NCI-H1105 (cell line): ENCODE data around the gene CASTOR1.

Experiments used
- DNase-seq: peaks from one replicate; lab custom pipeline; 2025; lab: John Stamatoyannopoulos, UW

Gene CASTOR1

DNA sequence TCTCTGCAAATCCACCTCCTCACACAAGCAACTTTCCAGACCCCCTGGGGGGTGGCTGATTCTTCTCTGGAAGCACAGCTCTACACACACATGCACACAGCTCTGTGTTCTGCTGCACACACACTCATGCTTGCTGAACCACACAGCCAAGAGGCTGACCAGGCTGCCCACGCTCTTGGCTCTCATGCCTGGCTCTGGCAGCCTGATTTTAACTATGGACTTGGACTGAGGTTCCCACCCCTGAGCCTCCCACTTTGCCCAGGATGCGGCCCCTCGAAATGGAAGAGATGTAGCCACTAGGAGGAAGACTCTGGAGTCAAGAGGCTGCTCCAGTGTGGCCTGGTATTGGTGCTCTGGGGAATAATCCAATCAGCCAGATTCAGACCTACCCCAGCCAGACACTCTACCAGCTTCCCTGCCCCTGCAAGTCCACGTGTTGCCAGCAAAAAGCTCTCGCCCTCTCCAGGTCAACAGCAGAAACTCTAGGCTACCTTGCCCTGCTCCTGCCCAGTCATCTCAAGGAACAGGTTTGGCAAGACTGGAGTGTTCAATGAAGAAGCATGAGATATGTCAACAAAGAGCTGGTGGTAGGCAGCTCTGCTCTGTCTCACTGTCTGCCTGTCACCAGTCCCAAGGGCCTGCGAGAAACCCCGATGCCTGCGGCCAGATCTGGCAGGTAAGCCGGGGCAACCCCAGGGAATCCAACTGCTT lies 8.8 kb upstream of the CASTOR1 start:
- DNase-seq = no peak

DNA sequence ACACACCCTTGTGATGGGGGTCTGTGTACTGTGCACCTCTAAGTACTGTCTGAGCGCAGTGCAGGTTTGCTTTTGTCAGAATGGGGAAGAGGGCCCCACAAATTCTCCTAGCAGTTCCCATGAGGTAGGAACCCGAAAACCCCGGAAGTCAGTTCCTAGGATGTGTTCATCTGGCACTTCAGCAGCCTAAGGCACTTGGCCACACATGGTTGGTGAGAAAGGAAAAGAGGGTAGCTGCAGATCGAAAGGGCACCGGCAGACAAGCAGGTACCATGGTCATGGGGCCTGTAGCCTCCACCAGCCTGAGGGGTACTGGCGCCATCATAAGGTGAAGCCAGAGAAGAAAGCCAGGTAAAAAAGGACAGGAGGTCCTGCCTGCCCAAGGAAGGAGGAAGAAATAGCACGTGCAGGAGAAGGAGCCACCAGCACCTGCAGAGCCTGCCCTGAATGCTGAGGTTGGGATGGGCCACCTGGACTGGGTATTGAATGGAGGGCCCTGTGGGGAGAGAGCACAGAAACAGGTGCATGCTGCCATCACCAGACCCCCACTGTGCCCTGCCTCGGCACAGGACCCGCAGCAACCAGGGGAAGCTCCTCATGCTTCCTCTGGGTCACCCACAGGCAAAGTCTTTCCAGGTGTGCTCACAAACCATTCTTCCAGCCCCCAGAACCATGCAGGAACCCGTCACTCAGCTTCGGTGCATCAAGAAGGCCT lies 8.1 kb upstream of the CASTOR1 start:
- no peak for DNase-seq

DNA sequence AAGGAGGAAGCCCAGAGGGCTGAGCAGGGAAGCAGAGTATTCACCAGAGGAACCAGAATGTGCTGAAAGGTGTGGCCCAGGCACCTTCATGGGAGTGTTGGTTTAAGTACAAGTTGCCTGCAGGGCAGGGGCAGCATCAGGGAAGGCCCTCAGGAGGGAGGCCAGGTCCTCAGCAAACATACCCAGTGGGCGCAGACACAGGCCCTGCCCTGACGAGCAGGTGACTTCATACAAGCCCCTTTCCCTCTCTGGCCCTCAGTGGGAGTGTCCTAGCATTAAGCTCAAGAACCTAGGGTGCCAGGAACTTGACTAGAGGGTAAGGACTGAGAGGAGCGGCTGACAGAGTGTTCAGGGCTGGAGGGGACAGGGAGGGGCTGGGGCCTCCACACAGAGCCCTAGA lies 7.5 kb upstream of the CASTOR1 start:
- DNase-seq = no peak

DNA sequence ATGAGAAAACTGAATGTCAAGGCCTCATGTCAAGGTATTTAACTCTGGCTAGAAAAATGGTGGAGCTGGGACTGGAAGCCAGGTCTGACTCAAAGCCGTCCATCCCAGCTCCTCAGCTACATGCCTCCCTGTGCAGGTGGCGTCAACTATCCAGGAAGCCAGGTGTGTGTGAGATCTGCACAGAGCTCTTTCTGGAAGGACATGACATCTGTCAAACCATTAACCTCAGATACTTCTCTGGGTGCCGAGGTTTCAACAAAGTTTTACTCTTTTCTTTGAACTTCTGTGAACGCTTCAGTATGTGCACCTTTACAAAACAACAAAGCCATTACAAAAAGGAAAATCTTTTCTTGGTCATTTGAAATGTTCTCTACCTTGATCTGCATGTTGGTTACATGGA lies 7.0 kb upstream of the CASTOR1 start:
- DNase-seq = no peak

DNA sequence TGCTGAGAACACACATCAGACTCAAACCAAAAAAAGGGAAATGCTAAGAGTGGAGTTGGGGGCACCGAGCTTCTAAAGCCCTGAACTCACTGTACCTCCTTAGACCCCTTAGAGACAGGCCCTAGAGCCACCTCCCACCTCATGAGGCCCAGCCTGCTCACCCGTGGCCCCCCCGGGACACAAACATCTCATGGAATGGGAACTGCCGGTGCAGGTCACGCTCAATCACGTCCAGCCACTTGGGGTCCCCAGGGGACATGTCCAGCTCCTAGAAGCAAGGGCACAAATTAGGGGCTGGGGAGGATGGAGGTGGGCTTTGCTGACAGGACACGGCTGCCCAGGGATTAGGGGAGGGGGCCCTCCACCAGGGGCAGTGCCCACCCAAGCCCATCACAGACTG lies 6.3 kb upstream of the CASTOR1 start:
- DNase-seq = no peak

DNA sequence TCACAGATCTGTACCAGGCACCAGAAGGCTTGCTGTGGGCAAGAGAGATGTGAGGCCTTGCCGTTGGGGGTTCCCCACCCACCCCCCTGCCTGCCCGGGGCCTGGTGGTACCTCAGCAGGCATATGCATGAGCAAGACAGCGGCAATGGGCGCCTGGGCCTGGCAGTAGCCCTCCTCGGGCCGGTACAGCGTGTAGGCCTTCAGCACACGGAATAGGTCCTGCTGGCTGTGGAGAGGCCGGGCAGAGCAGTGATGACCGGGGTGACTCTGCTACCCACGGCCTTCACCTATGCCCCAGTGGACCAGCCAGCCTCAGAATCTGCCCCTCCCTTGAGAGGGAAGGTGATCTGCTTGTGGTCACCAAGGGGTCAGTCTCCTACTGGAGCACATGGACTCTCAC lies 5.5 kb upstream of the CASTOR1 start:
- DNase-seq = no peak

DNA sequence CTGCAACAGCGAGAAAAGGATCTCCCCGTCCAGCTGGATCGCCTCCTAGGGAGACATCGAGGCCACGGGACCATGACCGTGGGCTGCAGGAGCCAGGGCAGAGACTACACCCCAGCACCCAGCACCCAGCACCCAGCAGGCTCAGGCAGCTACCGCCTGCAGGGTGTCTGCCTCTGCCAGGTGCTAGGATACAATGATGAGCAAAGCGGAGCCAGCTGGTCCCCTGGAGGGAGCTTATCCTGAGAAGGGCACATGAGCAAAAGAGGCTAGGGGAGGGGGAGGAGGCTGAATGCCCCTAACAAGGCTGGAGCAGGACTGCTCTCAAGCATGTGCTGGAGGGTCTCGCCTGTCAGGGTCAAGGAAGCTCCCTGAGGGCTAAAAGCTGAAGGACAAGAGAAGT lies 4.8 kb upstream of the CASTOR1 start:
- no peak for DNase-seq

DNA sequence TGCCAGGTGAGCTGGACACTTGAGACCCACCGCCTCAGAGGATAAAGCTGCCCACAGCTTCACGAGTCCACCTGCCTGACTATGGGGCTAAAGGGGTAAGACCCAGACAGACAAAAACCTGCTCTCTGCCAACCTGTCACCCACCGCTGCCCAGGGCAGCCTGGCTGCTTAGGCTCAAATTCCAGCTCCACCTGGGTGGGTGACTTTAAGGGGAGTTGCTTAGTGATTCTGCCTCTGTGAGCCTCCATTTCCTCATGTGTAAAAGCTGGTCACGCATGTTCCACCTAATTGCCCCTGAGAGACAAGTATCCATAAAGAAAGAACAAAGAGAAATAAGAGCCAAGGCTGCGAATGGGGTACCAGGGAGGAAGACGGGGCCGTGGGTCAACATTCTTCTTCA lies 3.7 kb upstream of the CASTOR1 start:
- no peak for DNase-seq

DNA sequence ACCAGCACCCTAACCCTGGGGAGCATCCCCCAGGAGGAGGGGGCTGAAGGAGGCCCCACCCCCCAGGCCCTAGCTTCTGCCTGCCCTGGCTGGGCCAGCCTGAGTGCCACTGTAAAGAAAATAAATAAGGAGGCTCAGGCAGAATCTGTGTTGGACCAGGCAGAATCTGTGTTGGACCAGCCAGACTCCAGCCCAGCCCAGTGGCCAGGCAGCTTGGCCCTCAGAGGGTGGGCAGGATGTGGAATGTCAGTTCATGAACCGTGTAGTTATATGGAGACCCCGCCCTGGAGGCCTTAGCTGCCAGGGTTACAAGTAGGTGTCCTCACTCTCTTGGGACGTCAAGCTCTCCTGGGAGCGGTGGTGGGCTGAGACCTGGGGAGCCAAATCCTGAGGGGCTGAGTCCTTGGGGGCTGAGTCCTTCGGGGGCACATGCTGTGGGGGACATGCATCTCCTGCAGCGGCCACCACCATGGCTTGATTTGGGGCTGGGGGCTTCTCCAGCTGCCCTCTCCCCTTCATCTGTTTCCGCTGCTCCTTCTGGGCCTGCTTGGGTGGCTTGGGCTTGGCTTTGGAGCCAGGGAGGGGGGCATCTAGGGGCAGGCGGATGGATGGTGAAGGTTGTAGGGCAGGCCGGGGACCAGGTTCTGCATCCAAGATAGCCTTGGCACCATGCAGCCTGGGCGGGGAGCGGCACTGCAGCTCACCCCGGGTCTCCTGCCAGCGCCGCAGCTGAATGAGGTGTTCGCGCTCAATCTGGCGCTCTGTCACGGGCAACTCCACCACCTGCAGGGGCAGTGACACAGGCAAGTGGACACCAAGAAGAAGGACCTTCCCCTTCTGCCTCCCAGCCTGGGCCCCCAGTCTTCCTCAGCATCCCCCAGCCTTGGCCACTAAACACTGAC lies 3.0 kb upstream of the CASTOR1 start:
- no peak for DNase-seq

DNA sequence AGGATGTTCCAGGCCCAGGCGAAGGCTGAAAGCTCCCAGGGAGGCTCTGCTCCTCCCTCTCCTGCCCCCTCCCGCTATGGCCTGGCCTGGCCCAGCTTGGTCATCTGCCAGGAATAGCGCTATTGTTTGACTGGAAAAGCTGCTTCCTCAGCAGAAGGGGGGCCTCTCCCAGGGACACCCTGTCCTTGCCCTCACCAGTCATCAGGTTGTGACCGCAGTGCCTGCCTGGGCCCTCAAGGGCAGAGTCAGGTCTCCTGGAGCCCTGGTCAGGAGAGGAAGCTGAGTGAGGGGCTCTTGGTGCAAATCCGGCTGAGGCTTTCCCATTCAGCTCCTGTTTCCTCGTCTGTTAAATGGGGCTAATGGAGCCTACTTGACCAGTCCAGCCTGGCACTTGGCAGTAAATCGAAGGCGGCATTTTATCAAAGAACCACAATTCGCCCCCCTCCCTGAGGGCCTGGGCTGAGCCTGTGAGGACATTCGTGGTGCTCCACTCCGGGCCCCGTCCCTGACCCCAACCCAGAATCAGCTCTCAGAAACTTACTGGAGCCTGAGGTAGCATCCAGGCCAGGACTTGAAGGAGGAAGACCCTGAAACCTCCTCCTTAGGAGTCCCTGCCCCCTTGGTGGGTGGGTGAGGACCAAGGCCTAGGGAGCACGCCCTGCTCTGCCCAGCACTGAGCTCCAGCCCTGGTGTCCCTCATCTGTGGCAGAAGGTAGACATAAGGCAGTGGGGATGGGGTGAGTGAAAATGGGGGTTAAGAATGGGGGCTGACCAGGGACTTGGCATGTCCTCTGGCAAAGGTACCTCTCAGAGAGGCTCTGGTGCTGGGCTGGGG lies 2.0 kb upstream of the CASTOR1 start:
- DNase-seq = no peak

DNA sequence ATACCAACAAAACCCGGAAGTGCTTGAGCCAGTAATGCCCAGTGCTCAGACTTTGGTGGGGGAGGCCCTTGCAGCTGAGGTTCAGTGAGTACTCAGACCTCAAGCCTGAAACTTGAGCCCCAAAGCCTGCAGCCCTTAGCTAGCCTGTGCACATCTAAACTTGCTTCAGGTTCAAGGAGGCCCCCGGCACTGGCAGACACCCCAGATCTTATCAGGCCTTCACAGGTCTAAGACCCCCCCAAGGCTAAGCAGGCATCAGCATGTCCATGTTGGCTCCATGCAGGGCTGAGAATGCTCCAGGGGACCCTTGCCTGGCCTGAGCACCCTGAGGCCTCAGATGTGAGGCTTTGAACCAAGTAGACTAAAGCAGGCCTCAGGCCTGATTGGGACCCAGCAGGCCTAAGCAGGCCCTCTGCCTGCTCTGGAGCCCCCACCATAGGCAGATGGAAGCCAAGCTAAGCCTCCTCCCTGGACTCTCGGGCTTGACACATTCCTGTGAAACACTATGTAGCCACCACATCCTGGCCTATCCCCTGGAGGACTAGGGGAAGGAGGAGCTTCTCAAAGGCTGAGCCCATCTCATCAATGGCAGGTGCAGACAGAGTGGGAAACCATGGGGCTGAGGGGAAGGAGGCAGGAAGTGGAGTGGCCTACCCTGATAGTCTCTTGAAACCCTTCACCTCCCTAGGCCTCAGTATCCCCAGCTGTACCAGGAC lies 1.2 kb upstream of the CASTOR1 start:
- DNase-seq = no peak

DNA sequence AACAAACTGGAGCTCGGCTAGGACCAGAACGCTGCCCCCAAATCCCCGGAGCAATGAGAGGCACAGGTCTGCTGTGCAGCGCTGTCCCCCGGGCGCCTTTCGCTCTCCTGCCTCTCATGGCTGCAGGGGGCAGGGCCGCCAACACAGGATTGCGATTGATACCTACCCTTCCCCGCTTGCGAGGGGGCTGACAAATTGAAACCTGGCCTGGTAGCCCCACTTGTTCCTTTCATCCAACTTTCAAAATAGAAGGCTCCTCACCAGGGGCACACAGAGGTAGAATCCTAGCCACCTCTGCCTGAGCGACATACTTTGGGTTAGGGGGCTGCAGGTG lies 642 bp upstream of the CASTOR1 start:
- no peak for DNase-seq

DNA sequence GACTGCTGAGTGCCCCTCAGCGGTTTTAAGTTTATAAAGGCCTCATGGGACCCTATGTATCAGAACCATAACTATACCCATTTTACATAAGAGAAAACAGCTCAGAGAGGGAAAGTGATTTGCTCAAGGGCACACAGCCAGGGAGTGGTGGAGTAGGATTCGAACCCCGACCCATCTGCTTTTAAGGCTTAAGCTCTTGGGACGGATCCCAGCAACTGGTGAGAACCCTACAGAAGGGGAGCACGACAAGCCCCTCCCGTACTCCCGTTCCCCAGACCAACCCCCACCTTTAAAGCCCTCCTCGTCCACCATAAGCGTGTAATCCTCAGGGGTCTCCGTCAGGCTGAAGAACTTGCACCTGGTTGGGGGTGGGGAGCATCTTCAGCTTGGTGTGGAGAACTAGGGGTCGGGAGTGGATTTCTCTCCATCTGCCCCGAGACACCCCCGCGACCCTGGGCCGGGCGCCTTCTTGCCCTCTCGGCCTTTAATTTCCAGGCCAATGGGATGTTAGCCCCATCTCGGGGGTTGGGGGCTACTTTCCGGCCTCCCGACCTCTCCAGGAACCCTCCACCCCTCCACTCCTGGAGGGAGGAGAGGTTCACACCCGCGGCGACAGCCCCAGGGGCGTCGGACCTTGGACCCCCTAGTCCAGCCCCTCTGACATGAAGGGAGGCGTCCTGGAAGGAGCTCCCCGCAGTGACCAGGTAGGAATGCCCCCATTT lies 725 bp downstream of the CASTOR1 start:
- no peak for DNase-seq

DNA sequence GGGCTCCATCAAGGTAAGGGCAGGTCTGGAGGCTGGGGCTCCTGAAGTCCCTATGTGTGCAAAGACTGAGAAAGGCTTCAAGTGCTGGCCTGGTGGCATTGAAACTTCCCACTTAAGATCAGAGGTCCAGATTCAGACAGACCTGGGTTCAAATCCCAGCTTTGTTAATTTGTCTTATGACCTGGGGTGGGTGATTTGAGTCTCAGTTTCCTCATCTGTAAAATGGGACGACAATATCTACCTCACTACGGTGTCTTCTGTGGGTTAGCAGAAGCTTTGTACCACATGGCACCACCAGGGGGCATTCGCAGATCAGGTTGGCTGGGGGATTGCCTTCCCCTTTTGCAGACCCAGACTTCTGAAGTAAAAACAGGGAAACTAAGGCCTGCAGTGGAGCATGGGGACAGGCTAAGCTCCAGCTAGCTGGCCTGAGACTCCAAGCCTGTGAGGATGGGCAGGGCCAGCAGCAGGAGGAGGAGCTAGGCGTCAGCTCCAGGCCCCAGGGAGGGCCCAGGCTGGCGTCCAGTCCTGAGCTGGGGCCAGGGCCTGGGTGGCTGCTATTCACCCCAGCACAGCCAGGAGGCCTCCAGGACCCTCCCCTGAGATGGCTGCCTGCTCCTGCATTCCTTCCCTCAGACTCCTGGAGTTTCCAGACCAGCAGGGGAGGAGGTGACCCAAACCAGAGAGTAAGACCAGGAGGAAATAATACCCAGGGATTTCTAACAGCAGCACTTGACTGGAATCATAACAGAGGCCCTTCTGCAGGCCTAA lies 1.5 kb downstream of the CASTOR1 start:
- no peak for DNase-seq

DNA sequence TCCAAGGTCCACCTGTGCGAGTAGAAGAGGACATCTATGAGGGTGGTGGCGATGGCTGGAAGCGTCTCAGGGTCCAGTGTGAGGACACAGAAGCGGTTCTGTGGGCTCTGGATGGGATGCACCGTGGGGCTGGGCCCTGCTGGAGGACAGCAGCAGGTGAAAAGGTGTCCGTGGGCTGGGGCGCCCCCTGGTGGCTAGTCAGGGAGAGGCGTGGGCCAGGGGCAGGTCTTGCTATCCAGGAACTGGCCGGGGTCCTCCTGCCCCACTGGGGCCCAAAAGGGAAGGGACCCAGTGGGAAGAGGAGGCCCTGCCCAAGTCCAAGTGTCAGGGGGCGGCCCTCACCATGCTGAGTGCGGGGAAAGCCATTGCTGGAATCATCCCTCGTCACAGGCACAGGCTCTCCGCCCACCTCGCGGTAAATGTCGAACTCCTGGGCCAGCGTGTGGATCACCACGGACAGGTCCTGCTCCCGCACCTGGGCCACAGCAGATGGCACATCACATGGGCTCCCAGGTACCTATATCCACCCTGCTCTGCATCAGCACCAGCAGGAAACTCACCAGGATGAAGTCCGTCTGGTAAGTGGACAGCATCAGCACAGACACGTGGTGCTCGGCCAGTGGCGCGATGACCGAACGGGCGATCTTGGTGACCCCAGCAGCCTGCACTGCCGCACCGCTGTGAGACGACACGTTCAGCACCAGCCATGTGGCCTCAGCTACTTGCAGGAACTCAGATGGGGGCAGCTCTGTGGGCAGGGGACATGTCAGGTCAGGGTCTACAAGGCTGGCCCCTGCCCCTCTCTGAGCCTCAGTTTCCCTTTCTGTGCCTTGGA lies 2.3 kb downstream of the CASTOR1 start:
- no peak for DNase-seq

DNA sequence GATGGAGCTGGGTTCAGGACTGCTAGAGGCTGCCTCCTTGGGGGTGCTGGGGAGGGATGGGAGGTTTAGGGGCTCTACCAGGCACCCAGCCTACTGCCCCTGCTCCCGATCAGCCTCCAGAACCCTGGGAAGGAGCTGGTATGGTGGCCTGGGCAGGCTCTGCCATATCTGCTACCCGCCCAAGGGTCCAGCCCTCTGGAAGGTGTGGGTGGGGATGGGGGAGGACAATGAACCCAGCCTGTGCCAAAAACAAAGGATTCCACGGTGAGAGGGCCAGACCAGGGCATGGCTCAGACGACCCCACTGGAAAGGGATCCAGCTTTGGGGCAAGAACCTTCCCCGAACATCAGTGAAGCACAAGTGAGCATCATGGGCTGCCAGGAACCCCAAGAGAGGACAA lies 3.0 kb downstream of the CASTOR1 start:
- DNase-seq = no peak

DNA sequence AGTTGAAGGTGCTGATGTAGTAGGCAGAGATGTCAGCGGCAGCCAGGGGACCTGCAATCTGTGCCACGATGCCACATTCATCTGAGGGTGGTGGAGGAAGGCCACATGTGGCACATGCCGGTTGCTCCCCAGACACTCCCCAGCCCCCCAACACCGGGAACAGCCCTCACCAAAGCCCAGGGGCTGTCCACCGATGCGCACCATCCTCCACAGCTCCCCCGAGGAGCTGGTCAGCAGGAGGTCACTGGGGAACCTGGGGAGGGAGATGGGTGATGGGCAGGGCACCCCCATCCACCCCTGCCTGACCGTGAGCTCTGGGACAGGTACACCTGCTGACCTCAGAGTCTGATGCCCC lies 3.5 kb downstream of the CASTOR1 start:
- no peak for DNase-seq

DNA sequence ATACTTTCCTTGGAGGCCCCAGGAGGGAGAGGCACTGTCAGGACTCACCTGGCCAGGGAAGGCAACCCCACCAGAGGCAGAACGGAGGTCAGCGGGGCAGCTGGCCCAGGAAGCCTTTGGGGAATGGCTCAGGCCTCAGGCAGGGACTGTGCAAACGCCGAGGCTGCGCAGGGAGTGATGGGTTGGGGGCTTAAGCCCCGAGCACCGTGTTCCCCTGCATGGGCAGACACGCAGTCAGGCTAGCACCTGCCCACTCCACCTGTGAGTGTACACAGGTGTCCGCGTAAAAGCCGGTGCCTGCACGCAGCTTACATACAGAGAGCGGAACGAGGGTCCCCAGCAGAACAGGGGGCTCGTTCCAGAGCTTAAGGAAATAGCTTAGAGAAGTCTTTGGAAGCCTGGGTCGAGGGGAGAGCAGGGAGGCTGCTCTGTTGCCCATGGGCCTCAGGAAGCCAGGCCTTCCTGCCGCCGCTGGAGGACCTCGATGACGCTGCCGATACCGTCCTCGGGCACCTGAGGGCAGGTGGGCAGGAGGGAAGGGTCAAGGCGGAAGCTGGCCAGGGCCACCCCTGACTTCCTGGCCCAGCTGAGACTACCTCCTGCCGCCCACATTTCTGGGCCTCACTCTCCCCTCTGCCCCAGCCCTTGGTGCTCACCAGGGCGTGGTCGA lies 4.0 kb downstream of the CASTOR1 start:
- no peak for DNase-seq

DNA sequence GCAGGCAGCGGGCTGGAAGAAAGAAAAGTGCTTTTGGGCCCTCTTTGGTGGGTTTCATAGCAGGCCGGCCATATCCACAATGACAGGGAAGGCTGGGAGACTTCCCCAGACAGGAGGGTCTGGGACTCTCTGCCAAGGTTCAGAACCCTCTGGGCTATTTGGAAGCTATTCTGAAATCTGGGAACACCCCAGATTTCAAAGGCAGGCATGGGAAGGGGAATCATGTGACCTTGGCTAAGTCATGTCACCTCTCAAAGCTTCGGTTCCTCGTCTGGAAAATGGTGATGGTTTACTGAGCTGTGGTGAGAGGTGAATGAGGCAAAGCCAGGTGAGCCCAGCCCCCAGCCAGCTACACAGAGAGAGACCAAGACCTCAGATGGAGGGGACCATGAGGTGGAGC lies 4.6 kb downstream of the CASTOR1 start:
- DNase-seq = no peak
